Neural cell (in vitro differentiated cells): Measurements from ENCODE around the gene PLD1. TPM values are rescaled to one million over a fixed set of nuclear protein-coding genes. Genes with fewer than 3 reads are reported as not detected.

Experiments used
- H2AFZ ChIP-seq: fragments of 200-600, 300-800 bp; sonication (generic), shearing (Covaris generic); 2 replicates; pipeline ENCODE4 v1.6.0; 2014; ENCODE audit warnings: low read depth, mild to moderate bottlenecking, antibody characterized with exemption, low read length, moderate library complexity
- H3F3A ChIP-seq: fragments of 200-600 bp; shearing (Covaris generic); 2 replicates; pipeline ENCODE4 v1.6.1; 2016; ENCODE audit warnings: mild to moderate bottlenecking, moderate library complexity, mixed read lengths, antibody characterized with exemption, low read length; ENCODE audit not compliant: insufficient read depth, poor library complexity, severe bottlenecking
- H3K27ac ChIP-seq: fragments of 200-600, 300-800 bp; sonication (generic), shearing (Covaris generic); 2 replicates; pipeline ENCODE4 v1.5.1; 2014; ENCODE audit warnings: mild to moderate bottlenecking, low read length, moderate library complexity
- H3K27me3 ChIP-seq: fragments of 300-800, 200-600 bp; sonication (generic), shearing (Covaris generic); 2 replicates; pipeline ENCODE4 v1.6.0; 2014; ENCODE audit warnings: mild to moderate bottlenecking, low read depth, low read length, moderate library complexity; ENCODE audit not compliant: insufficient read depth
- H3K36me3 ChIP-seq: fragments of 300-800, 200-600 bp; sonication (generic), shearing (Covaris generic); 2 replicates; pipeline ENCODE4 v1.5.1; 2014; ENCODE audit warnings: mild to moderate bottlenecking, antibody characterized with exemption, low read length, moderate library complexity; ENCODE audit not compliant: insufficient read depth
- H3K4me2 ChIP-seq: fragments of 300-800, 200-600 bp; sonication (generic), shearing (Covaris generic); 2 replicates; pipeline ENCODE4 v1.6.0; 2014; ENCODE audit warnings: mild to moderate bottlenecking, low read length
- H3K4me3 ChIP-seq: fragments of 300-800, 200-600 bp; sonication (generic), shearing (Covaris generic); 2 replicates; pipeline ENCODE4 v1.5.1; 2014; ENCODE audit warnings: mild to moderate bottlenecking, low read length, moderate library complexity
- H3K79me2 ChIP-seq: fragments of 200-600 bp; shearing (Covaris generic); replicated peaks from 2 replicates; pipeline ENCODE4 v1.6.0; 2014; ENCODE audit warnings: mild to moderate bottlenecking, low read length, moderate library complexity; ENCODE audit not compliant: insufficient read depth
- H3K9ac ChIP-seq: fragments of 300-800, 200-600 bp; sonication (generic), shearing (Covaris generic); 2 replicates; pipeline ENCODE4 v1.6.1; 2016; ENCODE audit warnings: mild to moderate bottlenecking, low read length, mixed read lengths
- H3K9me2 ChIP-seq: fragments of 200-600 bp; shearing (Covaris generic); 2 replicates; pipeline ENCODE4 v1.6.1; 2016; ENCODE audit warnings: mild to moderate bottlenecking, low read length, mixed read lengths; ENCODE audit not compliant: insufficient read depth
- H3K9me3 ChIP-seq: fragments of 200-600, 300-800 bp; sonication (generic), shearing (Covaris generic); 2 replicates; pipeline ENCODE4 v1.6.1; 2016; ENCODE audit warnings: mild to moderate bottlenecking, mixed run types, low read length, moderate library complexity, mixed read lengths
- H4K20me1 ChIP-seq: fragments of 200-600 bp; shearing (Covaris generic); 2 replicates; pipeline ENCODE4 v1.6.1; 2016; ENCODE audit warnings: mild to moderate bottlenecking, mixed run types; ENCODE audit not compliant: insufficient read depth
- CTCF ChIP-seq: fragments of 450-650 bp; IDR thresholded peaks from 2 replicates; pipeline ENCODE4 v1.5.1; 2014; ENCODE audit warnings: antibody characterized with exemption, mild to moderate bottlenecking, moderate library complexity; ENCODE audit not compliant: poor library complexity, severe bottlenecking
- EP300 ChIP-seq: fragments of 450-650 bp; conservative IDR thresholded peaks from 2 replicates; pipeline ENCODE4 v1.6.1; 2014; ENCODE audit warnings: antibody characterized with exemption, mild to moderate bottlenecking, moderate library complexity; ENCODE audit not compliant: poor library complexity, severe bottlenecking
- EZH2 ChIP-seq: fragments of 200-600, 300-800 bp; shearing (Covaris generic), sonication (generic); IDR thresholded peaks from 2 replicates; pipeline ENCODE4 v1.6.1; 2014; ENCODE audit warnings: antibody characterized with exemption, low read length, borderline replicate concordance, mild to moderate bottlenecking; ENCODE audit not compliant: insufficient read depth, poor library complexity, severe bottlenecking
- MXI1 ChIP-seq: fragments of 450-650 bp; conservative IDR thresholded peaks from 2 replicates; pipeline ENCODE4 v1.6.1; 2014; ENCODE audit warnings: antibody characterized with exemption, mild to moderate bottlenecking; ENCODE audit not compliant: poor library complexity, severe bottlenecking
- POLR2AphosphoS5 ChIP-seq: IDR thresholded peaks from 2 replicates; pipeline ENCODE4 v1.6.1; 2012
- RAD21 ChIP-seq: fragments of 450-650 bp; conservative IDR thresholded peaks from 2 replicates; pipeline ENCODE4 v1.6.1; 2014; ENCODE audit warnings: antibody characterized with exemption, mild to moderate bottlenecking, moderate library complexity
- REST ChIP-seq: IDR thresholded peaks from 2 replicates; pipeline ENCODE4 v1.6.1; 2012; ENCODE audit warnings: borderline replicate concordance
- SMC3 ChIP-seq: fragments of 450-650 bp; conservative IDR thresholded peaks from 2 replicates; pipeline ENCODE4 v1.6.1; 2014; ENCODE audit warnings: antibody characterized with exemption, mild to moderate bottlenecking, moderate library complexity; ENCODE audit not compliant: poor library complexity
- TAF1 ChIP-seq: IDR thresholded peaks from 2 replicates; pipeline ENCODE4 v1.6.1; 2012; ENCODE audit warnings: low read depth
- polyA plus RNA-seq: library from polyadenylated mRNA; depleted of rRNA; stranded (reverse); fragments of >200 nt; gene quantifications from 2 replicates; pipeline ENCODE4 v1.2.3, GENCODE V29; 2014

The PLD1 gene
- polyA plus RNA-seq, 1 donor from 2014 or later, result 0.06 TPM

DNA sequence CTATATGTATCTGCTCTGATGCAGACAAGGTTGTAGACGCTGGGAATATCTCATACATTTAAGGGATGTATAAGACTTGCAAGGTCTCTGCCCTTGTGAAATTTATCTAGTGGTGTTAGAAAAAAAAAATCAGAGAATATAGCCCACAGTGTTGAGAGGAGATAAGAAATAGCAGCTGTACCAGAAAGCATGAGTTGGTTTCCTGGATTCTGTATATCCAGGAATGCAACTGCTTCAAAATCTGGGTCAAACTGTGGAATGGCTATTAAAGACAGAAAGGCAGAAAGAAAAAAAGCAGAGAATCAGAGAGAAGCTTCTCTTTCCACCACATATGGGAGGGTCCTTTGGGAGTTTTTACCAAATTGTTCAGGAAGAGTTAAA lies 31.3 kb upstream of the PLD1 start:
- no peaks in the 10 kb centered on the region for H3K36me3 ChIP-seq
- TF ChIP-seq REST (no peak), EZH2 (no peak), RAD21 (no peak), TAF1 (no peak)
- no peak overlapping the region for H3K9ac ChIP-seq
- H3K4me3 ChIP-seq, result no peak overlapping the region
- H4K20me1 ChIP-seq, result no peaks in the 10 kb centered on the region
- no peak overlapping the region for H3K27ac ChIP-seq
- no peaks in the 10 kb centered on the region for H3K79me2 ChIP-seq
- H3K9me2 ChIP-seq, result no peaks in the 10 kb centered on the region
- H3K9me3 ChIP-seq, result no peaks in the 10 kb centered on the region
- no peaks in the 10 kb centered on the region for H3K27me3 ChIP-seq
- no peaks in the 10 kb centered on the region for H3F3A ChIP-seq
- H3K4me2 ChIP-seq, result no peak overlapping the region
- H2AFZ ChIP-seq, result no peak overlapping the region

GRCh38 chr3:171840811-171841619 lies 30.7 kb upstream of the PLD1 start:
- Histone ChIP-seq H3K79me2 (no peaks in the 10 kb centered on the region), H3K9ac (no peak overlapping the region), H3K9me2 (no peaks in the 10 kb centered on the region), H4K20me1 (no peaks in the 10 kb centered on the region), H3K27ac (no peak overlapping the region), H3K36me3 (no peaks in the 10 kb centered on the region), H3F3A (no peaks in the 10 kb centered on the region), H3K27me3 (no peaks in the 10 kb centered on the region), H2AFZ (no peak overlapping the region), H3K4me2 (no peak overlapping the region), H3K4me3 (no peak overlapping the region), H3K9me3 (no peaks in the 10 kb centered on the region)
- TF ChIP-seq SMC3, result no peak

DNA sequence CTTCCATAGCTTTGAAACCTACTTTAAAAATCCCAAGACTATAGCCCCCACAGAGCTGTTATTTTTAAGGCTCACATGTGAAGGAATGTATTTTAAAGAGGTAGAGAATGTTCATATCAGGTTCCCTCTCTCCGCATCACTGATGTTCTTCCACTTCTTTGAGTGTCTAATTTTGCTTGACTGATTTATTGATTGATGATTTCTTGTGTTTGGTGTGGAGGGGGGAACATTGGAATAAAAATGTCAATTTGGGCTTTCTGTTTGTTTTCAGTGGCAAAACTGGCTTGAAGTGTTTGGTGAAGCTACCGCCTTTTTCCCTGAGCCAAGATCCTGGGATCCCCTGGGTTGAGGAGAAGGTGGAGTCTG lies 30.1 kb upstream of the PLD1 start:
- H3K4me2 ChIP-seq, result no peak overlapping the region
- no peaks in the 10 kb centered on the region for H3K36me3 ChIP-seq
- TF ChIP-seq RAD21 (no peak), MXI1 (no peak), SMC3 (no peak), POLR2AphosphoS5 (no peak), REST (no peak), EP300 (no peak), EZH2 (no peak), TAF1 (no peak), CTCF (no peak)
- H3K79me2 ChIP-seq, result no peaks in the 10 kb centered on the region
- H3K4me3 ChIP-seq, result no peak overlapping the region
- H3K27ac ChIP-seq, result no peak overlapping the region
- H3F3A ChIP-seq, result no peaks in the 10 kb centered on the region
- no peaks in the 10 kb centered on the region for H3K27me3 ChIP-seq
- H2AFZ ChIP-seq, result no peak overlapping the region
- no peaks in the 10 kb centered on the region for H3K9me2 ChIP-seq
- no peaks in the 10 kb centered on the region for H3K9me3 ChIP-seq
- no peaks in the 10 kb centered on the region for H4K20me1 ChIP-seq
- no peak overlapping the region for H3K9ac ChIP-seq
